ENCODE measurements around the gene NFIA.

DNA sequence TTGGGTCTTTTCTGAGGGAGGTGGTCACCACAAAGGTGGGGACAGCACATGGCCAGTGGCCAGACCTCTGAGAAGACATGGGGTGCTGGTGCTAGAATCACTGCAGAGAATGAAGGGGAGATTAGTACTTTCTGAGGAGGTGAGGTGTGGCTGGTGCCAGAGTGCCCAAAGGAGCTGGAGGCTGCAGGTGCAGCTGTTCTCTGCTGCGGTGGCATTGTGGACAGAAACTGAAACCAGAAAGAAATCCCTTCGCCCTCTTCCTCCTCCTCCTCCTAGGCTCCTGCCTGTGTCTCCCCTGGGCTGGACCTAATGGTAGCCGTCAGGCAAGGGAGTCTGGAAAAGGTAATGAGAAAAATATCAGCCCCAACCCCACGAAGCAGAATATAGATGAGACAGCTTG lies 380.9 kb downstream of the NFIA start:
- TF ChIP-seq, protein P1, sequence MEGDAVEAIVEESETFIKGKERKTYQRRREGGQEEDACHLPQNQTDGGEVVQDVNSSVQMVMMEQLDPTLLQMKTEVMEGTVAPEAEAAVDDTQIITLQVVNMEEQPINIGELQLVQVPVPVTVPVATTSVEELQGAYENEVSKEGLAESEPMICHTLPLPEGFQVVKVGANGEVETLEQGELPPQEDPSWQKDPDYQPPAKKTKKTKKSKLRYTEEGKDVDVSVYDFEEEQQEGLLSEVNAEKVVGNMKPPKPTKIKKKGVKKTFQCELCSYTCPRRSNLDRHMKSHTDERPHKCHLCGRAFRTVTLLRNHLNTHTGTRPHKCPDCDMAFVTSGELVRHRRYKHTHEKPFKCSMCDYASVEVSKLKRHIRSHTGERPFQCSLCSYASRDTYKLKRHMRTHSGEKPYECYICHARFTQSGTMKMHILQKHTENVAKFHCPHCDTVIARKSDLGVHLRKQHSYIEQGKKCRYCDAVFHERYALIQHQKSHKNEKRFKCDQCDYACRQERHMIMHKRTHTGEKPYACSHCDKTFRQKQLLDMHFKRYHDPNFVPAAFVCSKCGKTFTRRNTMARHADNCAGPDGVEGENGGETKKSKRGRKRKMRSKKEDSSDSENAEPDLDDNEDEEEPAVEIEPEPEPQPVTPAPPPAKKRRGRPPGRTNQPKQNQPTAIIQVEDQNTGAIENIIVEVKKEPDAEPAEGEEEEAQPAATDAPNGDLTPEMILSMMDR (IDR thresholded peaks at IDR 0.05; ENCODE audit: low read length), result no peak
- TF ChIP-seq EZH2 (optimal IDR thresholded peaks at IDR 0.05; ENCODE audit: low read depth, low read length), result no peak
- TF ChIP-seq EZH2phosphoT487 (IDR thresholded peaks at IDR 0.05; ENCODE audit: low read length), result no peak
